ENCODE data around the gene ZNF783.

Gene ZNF783

GRCh38 chr7:149281508-149282330 is 19.7 kb downstream of the ZNF783 start:
- DNase-seq (ENCODE audit: low spot score): no peak

- DNase-seq (ENCODE audit: low spot score): no peak
Observed at GRCh38 chr7:149282331-149282655, 20.3 kb downstream of the ZNF783 start.

- DNase-seq (ENCODE audit: low spot score): no peak
Observed at GRCh38 chr7:149283321-149283720, 21.3 kb downstream of the ZNF783 start.

- no peak for DNase-seq (ENCODE audit: low spot score)
Observed at GRCh38 chr7:149284343-149284742, 22.3 kb downstream of the ZNF783 start.

- peak; percentile 96 for DNase-seq (ENCODE audit: low spot score)
Observed at GRCh38 chr7:149284850-149285585, 23.0 kb downstream of the ZNF783 start.

GRCh38 chr7:149285603-149286002 is 23.6 kb downstream of the ZNF783 start:
- no peak for DNase-seq (ENCODE audit: low spot score)

- no peak for DNase-seq (ENCODE audit: low spot score)
Observed at GRCh38 chr7:149286811-149287400, 24.9 kb downstream of the ZNF783 start.

GRCh38 chr7:149287622-149288021 is 25.6 kb downstream of the ZNF783 start:
- no peak for DNase-seq (ENCODE audit: low spot score)

GRCh38 chr7:149289262-149289661 is 27.3 kb downstream of the ZNF783 start:
- no peak for DNase-seq (ENCODE audit: low spot score)

GRCh38 chr7:149289856-149290255 is 27.9 kb downstream of the ZNF783 start:
- DNase-seq (ENCODE audit: low spot score): no peak

- DNase-seq (ENCODE audit: low spot score): no peak
Observed at GRCh38 chr7:149291036-149291780, 29.2 kb downstream of the ZNF783 start.

GRCh38 chr7:149291781-149292461 is 29.9 kb downstream of the ZNF783 start:
- DNase-seq (ENCODE audit: low spot score): no peak

GRCh38 chr7:149292462-149292823 is 30.4 kb downstream of the ZNF783 start:
- no peak for DNase-seq (ENCODE audit: low spot score)

GRCh38 chr7:149293338-149293737 is 31.3 kb downstream of the ZNF783 start:
- DNase-seq (ENCODE audit: low spot score): no peak

GRCh38 chr7:149293946-149294633 is 32.1 kb downstream of the ZNF783 start:
- DNase-seq (ENCODE audit: low spot score): no peak

GRCh38 chr7:149294634-149295480 is 32.9 kb downstream of the ZNF783 start:
- DNase-seq (ENCODE audit: low spot score): no peak

- DNase-seq (ENCODE audit: low spot score): no peak
Observed at GRCh38 chr7:149295481-149295850, 33.5 kb downstream of the ZNF783 start.

- no peak for DNase-seq (ENCODE audit: low spot score)
Observed at GRCh38 chr7:149296368-149296767, 34.4 kb downstream of the ZNF783 start.

GRCh38 chr7:149297034-149297755 is 35.2 kb downstream of the ZNF783 start:
- no peak for DNase-seq (ENCODE audit: low spot score)
